ENCODE measurements around the gene NHLRC1. TPM values are rescaled to one million over a fixed set of nuclear protein-coding genes. Genes with fewer than 3 reads are reported as not detected.

NHLRC1 gene
- total and polyA plus RNA-seq, 2 of the 8 experiments (the other 6 are each of a cell fraction or from before 2014, with no cell fraction given): 0.57 to 0.58 TPM

GRCh38 chr6:18165751-18166150, 43.3 kb upstream of the NHLRC1 start:
- H3K79me2 ChIP-seq (ENCODE audit: control insufficient read depth in 1 of 2, insufficient read depth in 2 of 2, low read length in 2 of 2): no peaks in the 10 kb centered on the region
- peaks cover 3 to 32% (median 19%) of the 10 kb centered on the region in 4 experiments; a peak in 6 of 8 replicates for H3K36me3 ChIP-seq (ENCODE audit: control insufficient read depth in 2 of 4, insufficient read depth in 4 of 4, low read length in 3 of 4)
- H2AK5ac ChIP-seq (ENCODE audit: low read depth, low read length): no peak overlapping the region
- ChIA-PET POLR2A (ENCODE audit: partially characterized antibody) (no interaction called here), CTCF (ENCODE audit: partially characterized antibody) (no interaction called here)
- H3K79me1 ChIP-seq (ENCODE audit: low read depth, low read length): no peaks in the 10 kb centered on the region
- H3K14ac ChIP-seq (ENCODE audit: insufficient read length): no peak overlapping the region
- H3K56ac ChIP-seq (replicated peaks; ENCODE audit: insufficient read length, low read depth, low read length): no peak overlapping the region
- H3K4me2 ChIP-seq (ENCODE audit: insufficient read depth in 1 of 2, low read depth in 2 of 2, low read length in 2 of 2): no peak overlapping the region
- H3K9ac ChIP-seq (replicated peaks in 1 of 4; ENCODE audit: extremely low read depth in 1 of 4, low read depth in 3 of 4, low read length in 3 of 4): no peak overlapping the region
- WGBS, 2 experiments (ENCODE audit: extremely low coverage in 1 of 2, insufficient coverage in 1 of 2, insufficient read length in 1 of 2, insufficient replicate concordance in 2 of 2, low coverage in 1 of 2, low lambda C conversion rate in 2 of 2, missing lambda C conversion rate in 1 of 2): 90% methylated on average over 4 of the region's 4 CpGs; no CpG with 5 or more reads in 1 of the 2 experiments
- no peak overlapping the region for H3K27ac ChIP-seq (ENCODE audit: low read depth, low read length)
- FAIRE-seq (no peak), DNase-seq (ENCODE audit: low read depth in 1 of 2, low spot score in 2 of 2) (no peak)
- TF ChIP-seq EZH2 (IDR thresholded peaks at IDR 0.05; ENCODE audit: low read depth, low read length, severe bottlenecking) (no peak), CTCF (IDR thresholded peaks at IDR 0.05; ENCODE audit: control extremely low read depth in 1 of 3, insufficient read depth in 1 of 3, low read depth in 1 of 3, low read length in 3 of 3) (no peak), RXRA (IDR thresholded peaks at IDR 0.05; ENCODE audit: insufficient read depth, low read depth, low read length) (no peak)
- H4K5ac ChIP-seq (ENCODE audit: insufficient read length, low read depth, low read length): no peak overlapping the region
- no peaks in the 10 kb centered on the region for H3K27me3 ChIP-seq (replicated peaks in 1 of 4; ENCODE audit: control insufficient read depth in 3 of 4, extremely low read depth in 1 of 4, insufficient read depth in 3 of 4, low read length in 3 of 4)
- no peak overlapping the region for H3K4me3 ChIP-seq (ENCODE audit: extremely low read depth in 1 of 4, insufficient read depth in 2 of 4, low read depth in 3 of 4, low read length in 4 of 4)
- no peak overlapping the region for H3K23ac ChIP-seq (ENCODE audit: insufficient read length)
- no peak overlapping the region for H2AFZ ChIP-seq (ENCODE audit: low read length)
- no peak overlapping the region for H3K4ac ChIP-seq (replicated peaks; ENCODE audit: insufficient read length, low read depth, low read length)
- H3K23me2 ChIP-seq (ENCODE audit: low read depth, low read length): no peaks in the 10 kb centered on the region
- H4K91ac ChIP-seq (replicated peaks; ENCODE audit: insufficient read length, low read length): no peak overlapping the region
- H3K9me3 ChIP-seq (ENCODE audit: insufficient read depth in 2 of 2, low read depth in 1 of 2, low read length in 1 of 2): peaks cover 0 to 7% of the 10 kb centered on the region in 2 experiments; a peak in 2 of 4 replicates
- H3K4me1 ChIP-seq (replicated peaks in 1 of 4; ENCODE audit: control insufficient read depth in 3 of 4, insufficient read depth in 4 of 4, low read length in 3 of 4): no peaks in the 10 kb centered on the region
- H2BK15ac ChIP-seq (ENCODE audit: low read length): no peak overlapping the region
- no peak overlapping the region for H2BK20ac ChIP-seq (ENCODE audit: low read length)
- H2BK12ac ChIP-seq (ENCODE audit: low read depth, low read length): no peak overlapping the region
- no peak overlapping the region for H2BK120ac ChIP-seq (replicated peaks; ENCODE audit: low read depth, low read length)
- no peak overlapping the region for H3K18ac ChIP-seq (ENCODE audit: extremely low read depth, low read length)
- no peak overlapping the region for H4K8ac ChIP-seq (ENCODE audit: extremely low read depth, insufficient read depth, low read length)
- peaks cover 0 to 2% of the 10 kb centered on the region in 2 experiments for H4K20me1 ChIP-seq (replicated peaks in 1 of 2; ENCODE audit: control insufficient read depth in 1 of 2, insufficient read depth in 2 of 2, low read length in 2 of 2)
- no peak overlapping the region for H2BK5ac ChIP-seq (ENCODE audit: low read depth, low read length)
